ENCODE data around the gene DCLK1.

Gene DCLK1

GRCh38 chr13:35888457-35888883 is 242.7 kb downstream of the DCLK1 start:
- no peak for TF ChIP-seq SIN3A (IDR thresholded peaks at IDR 0.05; ENCODE audit: borderline replicate concordance, insufficient read depth, low read length)

DNA sequence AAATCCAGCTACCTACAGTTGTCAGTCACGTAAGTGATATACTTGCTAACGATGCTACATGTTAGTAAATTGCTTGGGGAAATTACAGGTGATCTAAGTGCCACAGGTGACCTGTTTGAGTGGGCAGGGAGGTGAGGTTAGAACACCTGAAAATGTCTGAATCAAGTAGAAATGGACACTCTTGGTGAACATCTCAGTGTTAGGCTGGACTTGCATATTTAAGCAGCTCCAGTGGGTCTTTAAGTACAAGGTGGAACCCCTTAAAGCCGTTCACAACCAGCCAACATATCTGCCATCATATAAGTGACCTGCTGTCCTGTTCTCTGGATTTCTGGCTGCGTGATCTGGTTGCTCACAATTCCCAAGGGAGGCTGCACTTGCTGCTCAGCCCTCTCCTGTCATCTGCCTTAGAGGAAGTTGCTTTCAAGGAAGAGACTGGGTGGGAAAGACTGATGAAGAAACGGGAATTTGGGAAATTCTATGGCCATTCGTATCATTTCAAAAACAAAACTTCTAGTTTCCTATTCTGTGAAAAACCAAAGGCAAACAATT is 244.0 kb downstream of the DCLK1 start:
- TF ChIP-seq, protein P1, sequence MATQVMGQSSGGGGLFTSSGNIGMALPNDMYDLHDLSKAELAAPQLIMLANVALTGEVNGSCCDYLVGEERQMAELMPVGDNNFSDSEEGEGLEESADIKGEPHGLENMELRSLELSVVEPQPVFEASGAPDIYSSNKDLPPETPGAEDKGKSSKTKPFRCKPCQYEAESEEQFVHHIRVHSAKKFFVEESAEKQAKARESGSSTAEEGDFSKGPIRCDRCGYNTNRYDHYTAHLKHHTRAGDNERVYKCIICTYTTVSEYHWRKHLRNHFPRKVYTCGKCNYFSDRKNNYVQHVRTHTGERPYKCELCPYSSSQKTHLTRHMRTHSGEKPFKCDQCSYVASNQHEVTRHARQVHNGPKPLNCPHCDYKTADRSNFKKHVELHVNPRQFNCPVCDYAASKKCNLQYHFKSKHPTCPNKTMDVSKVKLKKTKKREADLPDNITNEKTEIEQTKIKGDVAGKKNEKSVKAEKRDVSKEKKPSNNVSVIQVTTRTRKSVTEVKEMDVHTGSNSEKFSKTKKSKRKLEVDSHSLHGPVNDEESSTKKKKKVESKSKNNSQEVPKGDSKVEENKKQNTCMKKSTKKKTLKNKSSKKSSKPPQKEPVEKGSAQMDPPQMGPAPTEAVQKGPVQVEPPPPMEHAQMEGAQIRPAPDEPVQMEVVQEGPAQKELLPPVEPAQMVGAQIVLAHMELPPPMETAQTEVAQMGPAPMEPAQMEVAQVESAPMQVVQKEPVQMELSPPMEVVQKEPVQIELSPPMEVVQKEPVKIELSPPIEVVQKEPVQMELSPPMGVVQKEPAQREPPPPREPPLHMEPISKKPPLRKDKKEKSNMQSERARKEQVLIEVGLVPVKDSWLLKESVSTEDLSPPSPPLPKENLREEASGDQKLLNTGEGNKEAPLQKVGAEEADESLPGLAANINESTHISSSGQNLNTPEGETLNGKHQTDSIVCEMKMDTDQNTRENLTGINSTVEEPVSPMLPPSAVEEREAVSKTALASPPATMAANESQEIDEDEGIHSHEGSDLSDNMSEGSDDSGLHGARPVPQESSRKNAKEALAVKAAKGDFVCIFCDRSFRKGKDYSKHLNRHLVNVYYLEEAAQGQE (IDR thresholded peaks at IDR 0.05; ENCODE audit: insufficient read depth in 1 of 2, low read depth in 2 of 2, low read length in 2 of 2), result no peak
- TF ChIP-seq TAF1 (IDR thresholded peaks at IDR 0.05; ENCODE audit: borderline replicate concordance, insufficient read depth, low read length) (no peak), SIN3A (IDR thresholded peaks at IDR 0.05; ENCODE audit: borderline replicate concordance, insufficient read depth, low read length) (no peak), POLR2AphosphoS5 (IDR thresholded peaks at IDR 0.05; ENCODE audit: low read depth, low read length) (no peak), FOXP2 (optimal IDR thresholded peaks at IDR 0.05; ENCODE audit: borderline replicate concordance, extremely low read depth, extremely low read length, insufficient read depth) (no peak)

GRCh38 chr13:35886332-35887114 is 244.7 kb downstream of the DCLK1 start:
- TF ChIP-seq POLR2AphosphoS5 (IDR thresholded peaks at IDR 0.05; ENCODE audit: low read depth, low read length) (no peak), TAF1 (IDR thresholded peaks at IDR 0.05; ENCODE audit: borderline replicate concordance, insufficient read depth, low read length) (no peak), FOXP2 (optimal IDR thresholded peaks at IDR 0.05; ENCODE audit: borderline replicate concordance, extremely low read depth, extremely low read length, insufficient read depth) (no peak), SIN3A (IDR thresholded peaks at IDR 0.05; ENCODE audit: borderline replicate concordance, insufficient read depth, low read length) (no peak)
- TF ChIP-seq, protein P1 (IDR thresholded peaks at IDR 0.05; ENCODE audit: insufficient read depth in 1 of 2, low read depth in 2 of 2, low read length in 2 of 2), result no peak

- TF ChIP-seq FOXP2 (optimal IDR thresholded peaks at IDR 0.05; ENCODE audit: borderline replicate concordance, extremely low read depth, extremely low read length, insufficient read depth), result no peak
- TF ChIP-seq, protein P1 (IDR thresholded peaks at IDR 0.05; ENCODE audit: insufficient read depth in 1 of 2, low read depth in 2 of 2, low read length in 2 of 2), result no peak
- no peak for TF ChIP-seq POLR2AphosphoS5 (IDR thresholded peaks at IDR 0.05; ENCODE audit: low read depth, low read length)
- TF ChIP-seq TAF1 (IDR thresholded peaks at IDR 0.05; ENCODE audit: borderline replicate concordance, insufficient read depth, low read length), result no peak
- no peak for TF ChIP-seq SIN3A (IDR thresholded peaks at IDR 0.05; ENCODE audit: borderline replicate concordance, insufficient read depth, low read length)
These were observed 246.9 kb downstream of the DCLK1 start for GRCh38 chr13:35884211-35884760.

GRCh38 chr13:35882722-35883497 is 248.3 kb downstream of the DCLK1 start:
- TF ChIP-seq TAF1 (IDR thresholded peaks at IDR 0.05; ENCODE audit: borderline replicate concordance, insufficient read depth, low read length) (no peak), FOXP2 (optimal IDR thresholded peaks at IDR 0.05; ENCODE audit: borderline replicate concordance, extremely low read depth, extremely low read length, insufficient read depth) (no peak), POLR2AphosphoS5 (IDR thresholded peaks at IDR 0.05; ENCODE audit: low read depth, low read length) (no peak), SIN3A (IDR thresholded peaks at IDR 0.05; ENCODE audit: borderline replicate concordance, insufficient read depth, low read length) (no peak)
- TF ChIP-seq, protein P1 (IDR thresholded peaks at IDR 0.05; ENCODE audit: insufficient read depth in 1 of 2, low read depth in 2 of 2, low read length in 2 of 2), result no peak
